Vagina (tissue), 2 donors: Measurements from ENCODE around the gene SERINC5. TPM values are rescaled to one million over a fixed set of nuclear protein-coding genes. Genes with fewer than 3 reads are reported as not detected.

Experiments
- DNase-seq, 2 donors: peaks; one replicate each; pipeline ENCODE4 v3.0.0-alpha.2; 2017; ENCODE audit errors: extremely low spot score in 2 of 2
- H3K27ac ChIP-seq: fragments of 200-600 bp; sonication (generic); one replicate; pipeline ENCODE4 v1.5.1; 2019
- H3K27me3 ChIP-seq: fragments of 200-600 bp; sonication (generic); one replicate; pipeline ENCODE4 v1.5.1; 2019
- H3K36me3 ChIP-seq, 2 donors: fragments of 200-600 bp; sonication (generic); one replicate each; pipeline ENCODE4 v1.5.1; 2017 to 2019
- H3K4me1 ChIP-seq: fragments of 200-600 bp; sonication (generic); one replicate; pipeline ENCODE4 v1.5.1; 2019
- H3K4me3 ChIP-seq, 2 donors: fragments of 200-600 bp; sonication (generic); 1 replicate in 1 of 2; 2 replicates in 1 of 2; pipeline ENCODE4 v1.5.1; 2016 to 2019
- H3K9me3 ChIP-seq: fragments of 200-600 bp; sonication (generic); one replicate; pipeline ENCODE4 v1.5.1; 2019
- CTCF ChIP-seq, 3 experiments: fragments of 450-650 bp in 2 of 3; fragments of 200-600 bp in 1 of 3; sonication (generic) in 1 of 3; IDR thresholded peaks; one replicate each; pipeline ENCODE4 v1.5.1; 2017 to 2019; ENCODE audit warnings: antibody characterized with exemption in 3 of 3, mild to moderate bottlenecking in 2 of 3, moderate library complexity in 2 of 3
- POLR2A ChIP-seq, 2 donors: fragments of 450-650 bp; IDR thresholded peaks; one replicate each; pipeline ENCODE4 v1.6.1; 2017; ENCODE audit warnings: antibody characterized with exemption in 2 of 2, mild to moderate bottlenecking in 2 of 2, moderate library complexity in 2 of 2
- POLR2AphosphoS5 ChIP-seq, 2 donors: sonication (generic); formaldehyde crosslinking; IDR thresholded peaks; one replicate each; pipeline ENCODE4 v1.9.0; 2017; ENCODE audit warnings: antibody characterized with exemption in 2 of 2, mild to moderate bottlenecking in 2 of 2, low read depth in 1 of 2; ENCODE audit not compliant: insufficient read depth in 1 of 2
- intact Hi-C: fragments of 100-400 bp; cut with DNase I; formaldehyde crosslinking; loops from one replicate; pipeline ENCODE4 v1.15.1; 2023
- total RNA-seq: library from RNA; depleted of rRNA; stranded (reverse); fragments of >200 nt; gene quantifications from one replicate; pipeline ENCODE4 v1.2.3, GENCODE V29; 2016

The SERINC5 gene
- total RNA-seq, 1 donor from 2014 or later, result 35.6 TPM

- intact Hi-C loops, result no loop called here
- DNase-seq, result peak; percentile 22 to 44
- no peak overlapping the region for H3K4me3 ChIP-seq
- no peak overlapping the region for H3K27ac ChIP-seq
- TF ChIP-seq POLR2AphosphoS5 (IDR thresholded peaks at IDR 0.05; ENCODE audit: insufficient read depth in 1 of 2, low read depth in 1 of 2), result no peak
- TF ChIP-seq POLR2A (IDR thresholded peaks at IDR 0.05), result no peak
- no peak for TF ChIP-seq CTCF (IDR thresholded peaks at IDR 0.05)
- no peaks in the 10 kb centered on the region for H3K27me3 ChIP-seq
- H3K9me3 ChIP-seq, result no peaks in the 10 kb centered on the region
- no peaks in the 10 kb centered on the region for H3K36me3 ChIP-seq
- H3K4me1 ChIP-seq, result no peaks in the 10 kb centered on the region
Observed at GRCh38 chr5:80072103-80073073, 183.5 kb downstream of the SERINC5 start.

- no peaks in the 10 kb centered on the region for H3K36me3 ChIP-seq
- DNase-seq, result no peak
- H3K9me3 ChIP-seq, result no peaks in the 10 kb centered on the region
- no peaks in the 10 kb centered on the region for H3K4me1 ChIP-seq
- TF ChIP-seq POLR2AphosphoS5 (IDR thresholded peaks at IDR 0.05; ENCODE audit: insufficient read depth in 1 of 2, low read depth in 1 of 2) (no peak), POLR2A (IDR thresholded peaks at IDR 0.05) (no peak), CTCF (IDR thresholded peaks at IDR 0.05) (no peak)
- H3K27me3 ChIP-seq, result no peaks in the 10 kb centered on the region
- H3K27ac ChIP-seq, result no peak overlapping the region
- H3K4me3 ChIP-seq, result no peak overlapping the region
- intact Hi-C loops, result no loop called here
Observed at GRCh38 chr5:80071510-80072021, 184.3 kb downstream of the SERINC5 start.

- Histone ChIP-seq H3K27me3 (no peaks in the 10 kb centered on the region), H3K4me3 (no peak overlapping the region), H3K36me3 (no peaks in the 10 kb centered on the region), H3K4me1 (no peaks in the 10 kb centered on the region), H3K9me3 (no peaks in the 10 kb centered on the region), H3K27ac (no peak overlapping the region)
- no peak for TF ChIP-seq POLR2AphosphoS5 (IDR thresholded peaks at IDR 0.05; ENCODE audit: insufficient read depth in 1 of 2, low read depth in 1 of 2)
- TF ChIP-seq CTCF (IDR thresholded peaks at IDR 0.05), result no peak
- TF ChIP-seq POLR2A (IDR thresholded peaks at IDR 0.05), result no peak
- intact Hi-C loops, result no loop called here
- DNase-seq, result no peak
Observed at GRCh38 chr5:80070338-80071056, 185.4 kb downstream of the SERINC5 start.

- Histone ChIP-seq H3K36me3 (no peaks in the 10 kb centered on the region), H3K9me3 (no peaks in the 10 kb centered on the region), H3K27ac (no peak overlapping the region), H3K27me3 (no peaks in the 10 kb centered on the region), H3K4me3 (no peak overlapping the region), H3K4me1 (no peaks in the 10 kb centered on the region)
- DNase-seq, result no peak
- intact Hi-C loops, result no loop called here
- TF ChIP-seq POLR2AphosphoS5 (IDR thresholded peaks at IDR 0.05; ENCODE audit: insufficient read depth in 1 of 2, low read depth in 1 of 2) (no peak), CTCF (IDR thresholded peaks at IDR 0.05) (no peak), POLR2A (IDR thresholded peaks at IDR 0.05) (no peak)
Observed at GRCh38 chr5:80069918-80070318, 185.9 kb downstream of the SERINC5 start.
